Activated T-cell treated with anti-CD3 and anti-CD28 coated beads for 1 hour (primary cell): ENCODE measurements around the gene CAMTA1.

Experiments used
- DNase-seq: peaks from one replicate; pipeline ENCODE4 v3.0.0-alpha.2; 2020; ENCODE audit warnings: low read depth

Gene CAMTA1

DNA sequence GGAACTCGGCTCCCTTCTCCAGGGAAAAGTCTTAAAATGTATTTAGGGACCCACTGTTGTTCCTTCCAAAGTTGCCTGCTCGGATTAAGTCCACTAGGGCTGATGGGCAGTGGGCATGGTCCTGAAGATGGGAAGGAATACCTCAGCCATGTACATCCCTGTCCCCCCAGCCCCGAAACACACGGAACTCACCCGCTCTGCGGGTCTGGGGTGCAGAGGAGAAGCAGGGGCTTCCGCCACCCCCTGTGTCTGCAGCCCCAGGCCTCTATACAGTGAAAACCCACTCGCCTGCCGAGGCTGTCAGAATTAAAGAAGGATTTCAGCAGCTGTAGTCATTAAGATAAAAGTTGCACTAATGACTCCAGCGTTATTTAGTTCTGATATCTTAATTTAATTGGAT is 773.2 kb downstream of the CAMTA1 start:
- DNase-seq: no peak

DNA sequence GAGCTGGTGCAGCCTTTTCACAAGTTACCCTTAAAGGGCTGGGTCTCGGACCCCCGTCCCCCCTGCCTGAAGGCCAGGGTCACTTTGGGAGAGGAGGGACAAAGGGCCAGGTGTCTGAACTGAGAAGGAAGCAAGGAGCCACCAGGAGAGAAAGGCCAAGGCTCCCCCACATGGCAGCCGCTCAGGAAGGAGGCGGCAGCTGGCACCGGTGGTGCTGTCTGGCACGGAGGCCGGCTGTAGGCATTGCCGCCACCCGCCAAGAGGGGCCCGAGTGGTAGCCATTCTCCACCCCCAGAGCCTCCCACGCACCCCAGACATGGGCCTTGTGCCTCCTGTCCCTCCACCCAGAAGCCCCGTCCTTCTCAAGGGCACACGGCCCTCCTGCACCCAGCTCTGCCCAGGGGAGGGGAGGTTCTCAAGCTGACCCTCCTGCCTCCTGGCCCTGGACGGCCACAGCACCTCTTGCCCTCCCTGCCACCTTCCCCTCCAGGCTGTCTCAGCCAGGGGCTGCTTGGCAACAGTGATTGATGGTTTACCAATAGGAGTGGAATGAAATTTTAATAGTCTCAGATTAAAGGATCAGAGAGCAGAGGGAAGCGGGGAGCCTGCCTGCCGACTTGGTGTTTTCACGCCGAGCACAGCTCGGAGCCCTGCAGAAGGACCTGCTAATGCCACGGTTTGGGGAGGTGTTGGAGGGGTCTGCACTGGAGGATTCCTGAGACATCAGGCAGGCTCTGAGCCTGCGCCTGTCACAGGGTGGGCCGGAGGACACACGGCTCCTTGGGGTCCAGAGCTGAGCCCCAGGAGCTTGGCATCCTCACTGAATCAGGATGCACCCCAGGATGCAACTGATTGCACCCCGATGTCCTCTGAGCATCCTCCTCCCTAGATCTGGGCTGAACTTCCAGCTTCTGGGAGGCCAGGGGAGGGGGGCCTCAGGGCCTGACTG is 773.9 kb downstream of the CAMTA1 start:
- no peak for DNase-seq

DNA sequence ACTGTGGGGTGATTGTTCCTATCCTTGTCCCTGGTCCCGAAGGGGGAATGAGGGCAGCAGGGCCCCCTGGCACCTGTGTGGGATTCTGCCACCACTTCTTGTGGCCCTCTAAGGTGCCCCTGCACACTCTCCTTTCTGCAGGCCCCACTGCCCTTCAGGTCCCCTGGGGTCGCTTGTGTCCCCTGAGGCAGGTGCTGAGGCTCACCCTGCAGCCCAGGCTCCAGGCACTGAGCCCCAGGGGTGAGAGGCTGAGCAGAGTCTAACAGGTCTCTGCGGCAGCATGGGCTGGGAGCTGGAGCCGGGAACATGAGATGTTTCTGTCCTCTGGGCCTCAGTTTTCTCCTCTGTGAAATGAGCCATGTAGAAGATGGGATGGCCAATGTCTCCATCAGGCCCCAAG is 774.9 kb downstream of the CAMTA1 start:
- no peak for DNase-seq

DNA sequence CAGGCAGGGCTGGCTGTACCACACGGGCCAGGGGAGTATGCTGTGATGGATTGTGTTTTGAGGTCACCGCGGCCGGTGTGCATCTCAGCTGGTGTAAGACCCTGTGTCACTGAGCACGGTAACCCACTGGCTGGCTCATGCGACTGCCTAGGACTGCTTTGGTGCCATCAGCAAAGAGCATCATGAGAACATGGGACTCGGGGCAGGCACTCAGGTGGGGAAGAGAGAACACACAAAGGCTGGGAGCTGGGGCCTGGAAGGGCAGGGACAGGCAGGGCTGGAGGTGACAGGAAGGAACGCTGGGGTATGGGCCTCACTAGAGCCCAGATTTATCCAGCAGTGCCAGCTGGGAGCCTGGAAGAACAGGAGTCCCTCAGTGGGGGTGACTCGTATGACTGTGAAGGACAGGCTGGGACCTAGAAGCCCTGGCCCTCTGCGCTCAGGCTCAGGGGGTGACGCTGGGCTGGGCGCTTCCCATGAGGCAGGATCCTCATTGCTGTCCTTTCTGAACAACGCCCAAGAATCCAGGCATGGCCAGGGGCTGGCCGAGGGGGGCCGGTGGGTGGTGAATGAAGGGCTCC is 775.4 kb downstream of the CAMTA1 start:
- DNase-seq: no peak

DNA sequence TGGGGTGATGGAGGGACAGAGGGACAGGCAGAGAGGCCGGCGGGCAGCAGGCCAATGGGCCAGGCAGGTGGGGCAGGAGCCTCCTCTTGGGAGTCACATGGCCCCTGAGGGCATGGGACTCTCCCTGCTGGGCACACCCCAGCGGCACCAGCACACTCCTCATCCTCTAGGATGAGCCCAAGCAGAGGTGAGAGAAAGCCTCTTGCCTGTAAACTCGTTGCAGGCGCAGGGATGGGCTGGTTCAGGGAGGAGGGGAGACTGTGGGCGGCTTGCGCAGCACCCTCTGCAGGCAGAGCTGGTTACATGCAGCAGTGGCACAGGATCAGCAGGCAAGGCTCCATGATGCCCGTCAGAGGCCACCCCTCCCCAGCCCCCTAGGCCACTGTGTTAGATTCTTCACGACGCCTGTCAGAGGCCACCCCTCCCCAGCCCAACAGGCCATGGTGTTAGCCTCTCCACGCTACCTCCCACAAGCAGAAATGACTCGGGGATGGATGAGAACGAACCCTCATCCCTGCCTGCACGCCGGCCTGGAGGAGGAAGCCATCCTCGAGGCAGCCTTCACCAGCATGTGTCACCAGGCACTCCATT is 776.2 kb downstream of the CAMTA1 start:
- no peak for DNase-seq

DNA sequence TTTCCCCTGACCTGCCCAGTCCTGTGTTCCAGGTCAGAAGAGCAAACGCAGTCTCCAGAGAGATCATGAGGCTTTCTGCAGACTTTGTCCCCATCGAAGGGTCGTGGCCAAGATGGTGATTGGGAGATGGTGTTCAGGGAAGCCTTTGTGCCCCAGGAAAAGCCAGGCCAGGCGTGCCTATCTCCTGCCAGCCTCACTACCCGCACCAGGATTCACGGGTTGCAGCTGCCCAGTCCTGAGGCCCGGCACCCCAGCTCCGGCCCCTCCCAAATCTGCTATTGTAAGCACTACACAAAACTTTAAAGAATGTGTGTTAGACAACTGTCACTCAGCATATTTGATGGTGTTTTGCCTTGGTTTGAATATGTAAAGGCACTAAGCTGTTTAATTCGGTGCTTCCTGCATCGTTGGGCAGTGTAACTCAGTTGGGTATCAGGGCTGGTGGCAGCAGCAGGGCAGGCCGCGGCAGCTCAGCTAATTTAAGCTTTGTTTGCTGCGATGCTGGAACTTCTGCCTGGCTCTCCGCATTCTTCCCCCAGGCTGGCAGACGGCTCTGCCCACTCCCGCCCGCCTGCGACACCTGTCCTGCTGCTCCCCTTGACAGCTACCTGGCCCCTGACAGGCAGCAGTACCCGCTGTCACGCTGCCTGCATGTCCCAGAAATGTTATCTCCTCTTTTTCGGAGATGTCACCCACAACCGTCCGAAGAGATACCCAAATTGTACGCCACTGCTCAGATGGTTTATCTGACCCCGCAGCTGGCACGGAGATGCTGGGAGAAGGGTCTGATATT is 776.9 kb downstream of the CAMTA1 start:
- no peak for DNase-seq

DNA sequence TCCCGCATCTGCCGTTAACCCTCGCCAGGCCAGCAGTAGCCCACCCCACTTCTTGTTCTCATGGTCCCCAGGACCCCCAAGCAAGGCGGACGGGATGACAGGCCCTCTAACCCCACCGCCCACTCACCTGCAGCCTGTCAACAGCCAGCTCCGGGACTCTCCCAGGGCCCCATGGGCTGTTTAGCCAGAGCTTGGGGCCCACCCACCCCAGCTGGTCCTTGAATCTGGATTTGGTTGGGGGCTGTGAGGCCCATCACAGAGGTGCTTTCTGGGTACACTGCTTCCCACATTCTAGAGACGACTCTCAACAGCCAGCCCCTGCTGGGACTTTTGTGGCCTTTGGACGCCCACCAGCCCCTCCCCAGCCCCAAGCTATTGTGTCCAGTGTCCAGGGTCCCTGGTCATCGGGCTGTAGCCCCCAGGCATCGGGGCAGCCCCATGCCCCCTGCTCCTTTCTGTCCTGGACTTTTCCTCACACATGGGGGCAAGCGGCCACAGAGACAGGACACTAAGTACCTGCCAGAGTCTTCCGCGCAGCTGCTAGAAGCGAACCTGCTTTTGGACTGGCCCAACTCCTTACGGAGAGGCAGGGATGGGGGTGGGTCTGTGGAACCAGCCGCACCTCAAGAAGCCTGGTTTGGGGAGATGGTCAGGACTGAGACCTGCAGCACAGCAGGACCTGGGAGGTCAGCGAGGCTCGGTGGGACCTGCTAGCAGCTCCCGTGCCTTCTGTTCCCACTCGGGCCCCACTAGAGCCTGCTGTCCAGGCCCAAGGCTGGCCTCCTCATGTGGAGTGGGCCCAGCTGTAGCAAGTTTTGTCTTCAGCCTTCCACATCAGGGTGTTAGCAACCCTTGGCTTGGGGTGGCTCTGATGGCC is 777.7 kb downstream of the CAMTA1 start:
- no peak for DNase-seq

DNA sequence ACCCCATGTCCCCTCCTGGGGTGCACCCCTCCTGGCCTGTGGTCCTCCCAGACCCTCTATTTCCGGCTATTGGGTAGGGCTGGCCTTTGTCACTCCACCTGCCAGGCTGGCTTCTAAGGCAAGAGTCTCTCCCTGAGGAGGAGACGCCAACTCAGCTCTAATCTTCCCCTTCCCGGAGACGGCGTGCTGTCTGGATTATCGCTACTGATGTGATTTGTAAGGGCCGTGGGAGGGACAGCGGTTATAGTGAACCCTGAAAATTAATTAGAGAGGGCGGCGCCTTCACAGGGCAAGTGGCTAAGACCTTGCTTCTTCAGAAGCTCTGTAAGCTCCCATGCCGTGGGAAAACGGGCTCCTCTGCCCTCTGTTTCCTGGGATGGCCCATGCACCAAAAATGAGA is 778.9 kb downstream of the CAMTA1 start:
- DNase-seq: no peak

DNA sequence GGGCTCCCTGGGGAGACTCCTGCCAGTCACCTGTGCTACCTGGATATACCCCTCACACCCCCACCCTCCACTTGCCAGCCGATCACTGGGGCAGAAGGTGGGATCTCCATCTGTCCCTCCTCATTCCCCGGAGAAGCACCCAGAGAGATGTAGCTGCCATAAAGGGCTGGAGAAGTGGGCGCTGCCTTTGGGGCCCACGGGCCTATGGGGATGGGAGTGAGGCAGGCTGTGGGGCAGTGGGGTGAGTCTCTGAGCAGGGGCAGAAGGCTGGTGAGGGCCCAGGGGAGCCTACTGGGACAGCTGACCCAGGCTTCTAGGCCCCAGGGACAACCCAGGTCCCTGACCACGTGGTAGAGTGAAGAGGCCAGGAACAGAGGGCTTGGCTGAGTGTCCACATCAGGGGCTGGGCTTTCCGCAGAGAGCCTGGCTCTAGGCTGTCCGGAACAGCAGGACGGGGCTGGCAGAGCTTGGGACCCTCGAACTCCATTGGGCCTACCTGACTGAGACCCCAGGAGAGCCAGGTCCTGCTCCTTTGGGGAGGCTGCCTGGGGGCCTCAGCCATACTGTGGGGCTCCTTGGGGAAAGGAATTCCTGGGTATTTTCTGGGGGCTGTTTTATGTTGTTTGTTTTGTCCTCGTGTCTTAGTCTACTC is 780.0 kb downstream of the CAMTA1 start:
- DNase-seq: no peak

DNA sequence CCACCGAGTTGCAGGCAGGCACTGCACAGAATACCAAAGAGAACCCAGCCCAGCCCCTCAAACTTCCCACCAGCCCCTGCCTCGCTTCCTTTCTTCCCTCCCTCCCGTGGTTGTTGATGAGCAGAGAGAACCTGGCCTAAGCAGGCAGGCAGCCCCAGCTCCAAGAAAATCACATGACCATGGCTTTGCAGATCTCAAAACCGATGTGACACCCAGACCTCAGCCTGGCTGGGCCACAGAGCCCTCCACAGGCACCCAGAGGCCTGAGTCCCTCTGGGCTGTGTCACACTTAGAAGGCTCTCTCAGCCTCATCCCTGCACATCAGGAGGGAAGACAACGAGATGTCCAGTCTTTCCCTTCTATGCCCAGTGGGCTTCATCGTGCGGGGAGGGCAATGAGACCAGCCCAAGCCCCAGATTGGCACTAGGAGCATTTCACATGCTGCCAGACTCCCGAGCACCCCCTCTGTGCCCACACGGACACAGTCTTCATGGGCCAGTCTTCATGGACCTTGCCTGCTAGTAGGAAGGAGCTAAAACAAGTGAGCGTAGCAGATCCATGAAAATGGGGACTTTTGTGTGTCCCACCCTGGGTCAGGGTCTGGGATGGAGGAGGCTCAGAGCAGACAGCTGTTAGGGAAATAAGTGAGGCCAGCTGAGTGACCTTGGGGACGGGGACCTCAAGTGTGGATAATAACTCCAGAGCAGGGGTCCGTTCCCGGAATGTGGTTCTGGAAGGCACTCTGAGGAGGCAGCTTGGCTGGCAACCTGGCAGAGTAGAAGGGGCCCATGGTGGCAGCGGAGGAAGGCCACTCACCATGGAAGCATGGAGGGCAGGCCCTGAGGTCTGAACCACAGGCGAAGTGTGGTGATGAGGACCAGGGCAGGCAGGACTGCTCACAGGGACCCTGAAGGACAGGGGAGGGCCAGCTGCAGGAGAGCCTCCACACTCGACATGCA is 781.4 kb downstream of the CAMTA1 start:
- DNase-seq: no peak

DNA sequence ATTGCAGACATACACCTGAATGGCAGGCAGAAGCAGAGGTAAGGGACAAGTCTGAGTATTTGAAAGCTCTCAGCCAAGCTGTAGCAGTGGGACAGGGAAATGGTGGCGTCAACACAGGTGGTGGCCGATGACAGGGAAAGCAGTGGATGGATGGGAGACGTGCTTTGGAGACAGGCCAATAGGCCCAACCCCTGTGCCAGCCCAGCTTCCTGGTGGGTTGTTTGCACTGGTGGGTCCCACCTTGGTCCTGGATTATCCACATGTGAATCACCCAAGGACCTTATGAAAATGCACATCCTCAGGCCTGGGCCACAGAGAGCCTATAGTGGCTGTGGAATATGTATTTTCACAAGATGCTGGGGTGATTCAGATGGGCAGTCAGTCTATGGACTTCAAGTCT is 782.1 kb downstream of the CAMTA1 start:
- DNase-seq: no peak

DNA sequence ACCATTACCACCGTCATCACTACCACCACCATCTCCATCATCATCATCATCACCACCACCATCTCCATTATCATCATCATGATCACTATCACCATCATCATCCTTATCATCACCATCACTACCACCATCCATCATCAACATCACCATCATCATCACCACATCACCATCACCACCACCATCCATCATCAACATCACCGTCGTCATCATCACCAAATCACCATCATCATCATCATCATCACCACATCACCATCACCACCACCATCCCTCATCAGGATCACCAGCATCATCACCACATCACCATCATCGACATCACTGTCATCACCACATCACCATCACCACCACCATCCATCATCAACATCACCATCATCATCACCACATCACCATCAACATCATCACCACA is 782.8 kb downstream of the CAMTA1 start:
- no peak for DNase-seq

DNA sequence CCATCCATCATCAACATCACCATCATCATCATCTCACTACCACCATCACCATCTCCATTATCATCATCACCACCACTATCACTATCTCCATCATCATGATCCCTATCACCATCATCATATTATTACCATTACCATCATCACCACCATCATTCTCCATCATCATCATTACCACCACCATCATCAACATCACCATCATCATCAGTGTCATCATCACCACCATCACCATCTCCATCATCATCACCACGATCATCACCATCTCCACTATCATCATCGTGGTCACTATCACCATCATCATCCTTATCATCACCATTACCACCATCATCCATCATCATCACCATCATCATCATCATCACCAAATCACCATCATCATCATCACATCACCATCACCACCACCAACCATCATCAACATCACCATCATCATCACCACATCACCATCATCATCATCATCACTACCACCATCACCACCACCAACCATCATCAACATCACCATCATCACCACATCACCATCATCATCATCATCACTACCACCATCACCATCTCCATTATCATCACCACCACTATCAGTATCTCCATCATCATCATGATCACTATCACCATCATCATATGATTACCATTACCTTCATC is 783.8 kb downstream of the CAMTA1 start:
- no peak for DNase-seq

DNA sequence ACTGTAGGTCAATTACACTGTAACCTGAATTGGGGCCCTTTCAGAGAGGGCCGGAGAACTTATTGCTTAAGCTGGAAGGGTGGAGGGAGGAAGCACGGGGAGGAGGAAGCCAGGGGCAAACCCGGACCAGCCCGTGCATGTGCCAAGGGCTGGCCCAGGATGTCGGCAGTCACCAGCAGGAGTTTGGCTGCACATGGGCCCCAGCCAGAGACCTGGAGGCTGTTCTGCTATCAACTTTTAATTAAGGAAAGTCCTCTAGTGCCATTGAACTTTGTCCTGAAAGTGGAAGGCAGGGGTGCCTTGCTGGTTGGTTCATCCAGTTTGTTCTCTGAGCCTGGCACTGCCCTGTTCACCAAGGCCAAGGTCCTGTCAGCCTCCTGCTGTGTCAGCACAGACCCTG is 785.1 kb downstream of the CAMTA1 start:
- DNase-seq: no peak

DNA sequence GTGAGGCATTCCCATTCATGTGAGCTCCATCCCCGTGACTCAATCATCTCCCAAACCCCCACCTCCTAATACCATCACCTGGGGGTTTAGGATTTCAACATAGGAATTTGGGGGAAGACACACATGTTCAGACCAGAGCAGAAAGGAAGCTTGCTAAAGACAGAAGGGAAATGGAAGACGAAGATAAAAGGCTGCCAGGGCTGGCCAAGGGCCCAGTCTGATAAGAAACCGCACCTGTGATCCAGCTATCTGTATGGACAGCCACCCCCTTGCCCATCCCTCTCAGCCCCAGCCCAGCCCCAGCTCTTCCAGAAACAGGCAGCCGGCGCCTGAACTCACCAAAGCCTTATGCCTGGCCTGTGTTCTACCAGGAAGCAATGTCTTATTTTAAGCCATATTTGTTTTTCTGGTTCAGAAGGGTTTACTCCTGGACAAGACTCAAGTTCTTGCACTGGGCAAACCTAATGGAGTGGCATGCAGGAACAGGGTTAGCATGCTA is 787.4 kb downstream of the CAMTA1 start:
- DNase-seq: no peak

DNA sequence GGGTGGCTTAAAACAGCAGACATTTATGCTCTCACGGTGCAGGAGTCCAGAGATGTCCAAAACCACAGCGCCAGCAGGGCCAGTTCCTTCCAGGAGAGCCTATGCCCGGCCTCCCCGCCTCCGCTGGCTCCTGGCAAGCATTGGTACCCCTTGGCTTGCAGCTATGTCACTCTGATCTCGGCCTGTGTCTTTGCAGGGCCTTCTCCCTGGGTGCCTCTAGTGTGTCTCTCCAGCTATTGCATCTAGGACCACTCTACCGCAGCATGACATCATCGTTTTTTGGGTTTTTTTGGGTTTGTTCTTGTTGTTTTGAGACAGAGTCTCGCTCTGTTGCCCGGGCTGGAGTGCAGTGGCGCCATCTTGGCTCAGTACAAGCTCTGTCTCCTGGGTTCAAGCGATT is 788.2 kb downstream of the CAMTA1 start:
- no peak for DNase-seq

DNA sequence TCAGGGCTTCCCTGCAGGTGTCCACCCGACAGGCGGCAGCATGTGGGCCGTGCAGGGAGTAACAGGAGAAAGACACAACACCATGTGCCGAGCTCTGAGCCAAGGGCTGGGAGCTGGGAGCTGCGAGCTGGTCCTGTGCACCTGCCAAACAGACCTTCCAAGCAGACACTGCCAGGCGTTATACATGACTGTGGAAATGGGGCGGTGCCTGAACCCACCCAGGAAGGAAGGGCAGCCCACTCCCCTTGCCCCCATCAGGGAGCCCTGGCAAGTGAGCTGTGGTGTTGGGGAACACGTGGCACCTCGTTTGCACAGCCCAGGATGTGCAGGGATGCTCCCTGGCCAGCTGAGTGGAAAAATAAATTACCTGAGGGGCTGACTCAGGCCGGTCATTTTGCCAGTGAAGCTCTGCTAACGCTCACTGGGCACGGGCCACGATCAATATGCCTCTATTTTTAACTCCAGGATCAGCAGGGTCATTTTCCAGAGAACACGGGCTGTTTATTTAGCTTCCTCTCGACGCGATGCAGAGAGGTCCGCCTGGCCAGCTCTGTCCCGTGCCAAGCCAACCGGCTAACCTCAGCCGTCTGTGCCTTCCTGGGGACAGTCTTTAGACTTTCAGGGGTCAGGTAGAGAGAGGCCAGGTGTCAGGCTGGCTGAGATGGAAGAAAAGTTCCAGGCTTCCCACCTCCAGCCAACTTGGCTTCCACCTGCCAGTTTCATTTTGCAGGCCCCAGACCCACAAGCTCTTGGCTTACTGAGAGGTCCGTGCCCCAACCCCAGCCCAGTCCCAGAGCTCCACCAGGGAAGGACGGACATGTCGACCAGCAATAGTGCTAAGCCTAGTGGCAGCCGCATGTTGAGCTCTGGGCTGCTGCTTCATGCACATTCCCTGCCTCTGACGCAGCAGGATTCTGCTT is 789.1 kb downstream of the CAMTA1 start:
- DNase-seq: no peak

DNA sequence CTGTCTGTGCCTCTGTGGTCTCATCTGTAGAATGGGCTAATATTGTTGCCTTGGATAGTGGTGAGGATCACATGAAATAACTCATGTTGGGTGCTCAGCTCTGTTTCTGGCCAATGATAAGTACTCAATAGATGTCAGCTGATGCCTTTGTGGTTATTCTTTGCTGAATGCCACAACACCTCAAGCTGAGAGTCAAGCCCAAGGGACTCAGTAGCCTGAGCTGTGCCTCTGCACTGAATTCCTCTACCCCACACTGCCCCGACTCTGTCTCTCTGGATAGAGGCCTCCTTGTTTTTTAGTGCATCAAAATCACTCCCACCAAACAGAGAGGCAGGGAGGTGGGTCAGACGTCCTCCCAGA is 789.8 kb downstream of the CAMTA1 start:
- no peak for DNase-seq
